Liver (tissue), 9 donors: Measurements from ENCODE around the gene UNC80. TPM values are rescaled to one million over a fixed set of nuclear protein-coding genes. Genes with fewer than 3 reads are reported as not detected.

ENCODE experiments used
- DNase-seq: peaks from one replicate; pipeline ENCODE4 v3.0.0-alpha.2; 2017; ENCODE audit warnings: low spot score
- H3K27ac ChIP-seq, 2 donors: one replicate each; pipeline ENCODE4 v1.7.0; 2013; ENCODE audit warnings: inconsistent platforms in 2 of 2, low read length in 2 of 2, control low read depth in 1 of 2, low read depth in 1 of 2, mild to moderate bottlenecking in 1 of 2
- H3K27me3 ChIP-seq, 4 donors: one replicate each; pipeline versions ENCODE4 v1.6.1 to v1.7.0; 2013; ENCODE audit warnings: low read length in 3 of 4, inconsistent platforms in 1 of 4, mild to moderate bottlenecking in 1 of 4, moderate library complexity in 1 of 4; ENCODE audit not compliant: control insufficient read depth in 4 of 4, insufficient read depth in 4 of 4
- H3K36me3 ChIP-seq, 4 donors: one replicate each; pipeline versions ENCODE4 v1.6.1 to v1.7.0; 2013; ENCODE audit warnings: low read length in 3 of 4, mild to moderate bottlenecking in 3 of 4, low read depth in 1 of 4, moderate library complexity in 1 of 4; ENCODE audit not compliant: control insufficient read depth in 4 of 4, insufficient read depth in 3 of 4
- H3K4me1 ChIP-seq, 4 donors: one replicate each; pipeline versions ENCODE4 v1.6.1 to v1.7.0; 2013; ENCODE audit warnings: low read length in 3 of 4, mild to moderate bottlenecking in 3 of 4, moderate library complexity in 1 of 4; ENCODE audit not compliant: control insufficient read depth in 4 of 4, insufficient read depth in 4 of 4
- H3K4me3 ChIP-seq, 3 donors: one replicate each; pipeline versions ENCODE4 v1.6.1 to v1.7.0; 2013; ENCODE audit warnings: low read length in 3 of 3, control low read depth in 1 of 3, low read depth in 1 of 3, mild to moderate bottlenecking in 1 of 3
- H3K9ac ChIP-seq, 2 donors: one replicate each; pipeline ENCODE4 v1.7.0; 2013; ENCODE audit warnings: low read length in 2 of 2, mild to moderate bottlenecking in 2 of 2, moderate library complexity in 2 of 2, control low read depth in 1 of 2, low read depth in 1 of 2
- H3K9me3 ChIP-seq, 4 donors: one replicate each; pipeline versions ENCODE4 v1.6.1 to v1.7.0; 2013; ENCODE audit warnings: low read length in 3 of 4; ENCODE audit not compliant: control insufficient read depth in 4 of 4
- ATF3 ChIP-seq: IDR thresholded peaks from 2 replicates; pipeline ENCODE4 v1.6.1; 2016; ENCODE audit warnings: antibody characterized with exemption
- EGR1 ChIP-seq, 2 donors: IDR thresholded peaks; 2 replicates each; pipeline ENCODE4 v1.6.1; 2016 to 2018; ENCODE audit warnings: antibody characterized with exemption in 2 of 2, low read depth in 2 of 2
- FOXA1 ChIP-seq: IDR thresholded peaks from 2 replicates; pipeline ENCODE4 v1.6.1; 2016; ENCODE audit warnings: antibody characterized with exemption
- FOXA2 ChIP-seq: IDR thresholded peaks from 2 replicates; pipeline ENCODE4 v1.6.1; 2016; ENCODE audit warnings: antibody characterized with exemption
- GABPA ChIP-seq, 2 donors: IDR thresholded peaks in 1 of 2; conservative IDR thresholded peaks in 1 of 2; 2 replicates each; pipeline ENCODE4 v1.6.1; 2016; ENCODE audit warnings: antibody characterized with exemption in 2 of 2, mild to moderate bottlenecking in 1 of 2, moderate library complexity in 1 of 2
- HNF4A ChIP-seq, 2 donors: conservative IDR thresholded peaks; 2 replicates each; pipeline ENCODE4 v1.6.1; 2016; ENCODE audit warnings: antibody characterized with exemption in 2 of 2, mild to moderate bottlenecking in 2 of 2
- HNF4G ChIP-seq: IDR thresholded peaks from 2 replicates; pipeline ENCODE4 v1.6.1; 2016; ENCODE audit warnings: antibody characterized with exemption
- JUND ChIP-seq, 2 donors: IDR thresholded peaks; 2 replicates each; pipeline ENCODE4 v1.6.1; 2016; ENCODE audit warnings: antibody characterized with exemption in 2 of 2
- MAX ChIP-seq: IDR thresholded peaks from 2 replicates; pipeline ENCODE4 v1.6.1; 2016; ENCODE audit warnings: antibody characterized with exemption
- NR2F2 ChIP-seq: IDR thresholded peaks from 2 replicates; pipeline ENCODE4 v1.6.1; 2016; ENCODE audit warnings: antibody characterized with exemption
- RAD21 ChIP-seq, 2 donors: IDR thresholded peaks; 2 replicates each; pipeline ENCODE4 v1.6.1; 2016; ENCODE audit warnings: antibody characterized with exemption in 2 of 2, mild to moderate bottlenecking in 2 of 2
- RXRA ChIP-seq, 2 donors: IDR thresholded peaks; 2 replicates each; pipeline ENCODE4 v1.6.1; 2017 to 2018; ENCODE audit warnings: antibody characterized with exemption in 2 of 2, mild to moderate bottlenecking in 1 of 2
- SP1 ChIP-seq: IDR thresholded peaks from 2 replicates; pipeline ENCODE4 v1.6.1; 2018; ENCODE audit warnings: antibody characterized with exemption, mild to moderate bottlenecking
- TAF1 ChIP-seq: conservative IDR thresholded peaks from 2 replicates; pipeline ENCODE4 v1.6.1; 2016; ENCODE audit warnings: antibody characterized with exemption, mild to moderate bottlenecking
- YY1 ChIP-seq: IDR thresholded peaks from 2 replicates; pipeline ENCODE4 v1.6.1; 2016; ENCODE audit warnings: antibody characterized with exemption, mild to moderate bottlenecking
- WGBS: extraction: QIAGEN DNeasy Blood & Tissue Kit; methylation state at CpG from one replicate; pipeline ENCODE4 v1.1.7; 2013; 5-methylcytosine and 5-hydroxymethylcytosine counted together
- polyA plus RNA-seq, 2 donors: library from polyadenylated mRNA; stranded (reverse) in 1 of 2; unstranded in 1 of 2; fragments of 200-250 nt in 1 of 2; fragments of >200 nt in 1 of 2; fragmentation: Nextera tagmentation in 1 of 2; extraction: Ambion mirVana in 1 of 2; gene quantifications; one replicate each; pipeline versions ENCODE4 v1.2.1 to v1.2.3, GENCODE V29; 2013 to 2015
- total RNA-seq, 2 donors: library from RNA; depleted of rRNA; stranded (reverse); fragments of >200 nt; gene quantifications; one replicate each; pipeline ENCODE4 v1.2.3, GENCODE V29; 2014
- TF ChIP-seq, protein P1 (sequence below): fragments of 150-350 bp; IDR thresholded peaks from 2 replicates; pipeline ENCODE4 v1.5.1; 2017; ENCODE audit warnings: improper control_type of control experiment, low read depth, low read length; ENCODE audit not compliant: missing input control
- TF ChIP-seq, protein P2 (sequence below): IDR thresholded peaks from 2 replicates; pipeline ENCODE4 v1.6.1; 2016; ENCODE audit warnings: antibody characterized with exemption, mild to moderate bottlenecking
- donor health status: healthy.
- donor health status: healthy.
- donor health status: healthy.
- donor health status: healthy.
- donor health status: healthy.

The UNC80 gene
- total and polyA plus RNA-seq, 4 donors, result under 0.01 to 0.05 (median 0.02) TPM; not detected in 1

- TF ChIP-seq JUND (IDR thresholded peaks at IDR 0.05), result no peak
- TF ChIP-seq SP1, result no peak
Measured at GRCh38 chr2:209821806-209822205, 50.2 kb downstream of the UNC80 start (continued).

DNA sequence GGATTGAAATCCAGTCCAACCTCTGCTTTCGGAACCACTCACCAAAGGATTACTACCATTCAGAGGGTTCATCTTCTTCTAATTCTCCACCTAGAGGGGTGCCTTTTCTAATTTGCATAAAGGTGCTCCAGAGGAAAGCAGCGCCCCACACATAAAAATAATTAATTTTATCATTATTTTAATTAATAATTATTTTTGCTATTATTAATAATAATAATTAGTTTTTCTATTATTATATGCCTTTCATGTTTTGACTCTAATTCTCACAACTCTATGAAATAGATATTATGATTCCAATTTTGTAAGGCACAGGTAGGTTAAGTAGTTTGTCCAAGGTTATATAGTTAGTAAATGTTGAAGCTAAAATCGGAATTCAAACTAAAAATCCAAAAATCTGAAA, 51.9 kb downstream of the UNC80 start:
- no peak for TF ChIP-seq YY1
- TF ChIP-seq EGR1 (IDR thresholded peaks at IDR 0.05; ENCODE audit: low read depth in 2 of 2), result no peak
- TF ChIP-seq GABPA (IDR thresholded peaks at IDR 0.05 in 1 of 2, conservative IDR thresholded peaks at IDR 0.05 in 1 of 2), result no peak
- TF ChIP-seq, protein P1, sequence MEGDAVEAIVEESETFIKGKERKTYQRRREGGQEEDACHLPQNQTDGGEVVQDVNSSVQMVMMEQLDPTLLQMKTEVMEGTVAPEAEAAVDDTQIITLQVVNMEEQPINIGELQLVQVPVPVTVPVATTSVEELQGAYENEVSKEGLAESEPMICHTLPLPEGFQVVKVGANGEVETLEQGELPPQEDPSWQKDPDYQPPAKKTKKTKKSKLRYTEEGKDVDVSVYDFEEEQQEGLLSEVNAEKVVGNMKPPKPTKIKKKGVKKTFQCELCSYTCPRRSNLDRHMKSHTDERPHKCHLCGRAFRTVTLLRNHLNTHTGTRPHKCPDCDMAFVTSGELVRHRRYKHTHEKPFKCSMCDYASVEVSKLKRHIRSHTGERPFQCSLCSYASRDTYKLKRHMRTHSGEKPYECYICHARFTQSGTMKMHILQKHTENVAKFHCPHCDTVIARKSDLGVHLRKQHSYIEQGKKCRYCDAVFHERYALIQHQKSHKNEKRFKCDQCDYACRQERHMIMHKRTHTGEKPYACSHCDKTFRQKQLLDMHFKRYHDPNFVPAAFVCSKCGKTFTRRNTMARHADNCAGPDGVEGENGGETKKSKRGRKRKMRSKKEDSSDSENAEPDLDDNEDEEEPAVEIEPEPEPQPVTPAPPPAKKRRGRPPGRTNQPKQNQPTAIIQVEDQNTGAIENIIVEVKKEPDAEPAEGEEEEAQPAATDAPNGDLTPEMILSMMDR, result no peak
- no peak for TF ChIP-seq HNF4G
- no peak for TF ChIP-seq NR2F2
- no peak for TF ChIP-seq TAF1
- TF ChIP-seq HNF4A (conservative IDR thresholded peaks at IDR 0.05), result no peak
- TF ChIP-seq RXRA (IDR thresholded peaks at IDR 0.05), result no peak
- no peak overlapping the region for H3K9ac ChIP-seq
- no peak overlapping the region for H3K27ac ChIP-seq
- H3K27me3 ChIP-seq, result no peaks in the 10 kb centered on the region
- 79% methylated on average over 3 of the region's 3 CpGs for WGBS
- H3K4me3 ChIP-seq, result no peak overlapping the region
- no peaks in the 10 kb centered on the region for H3K9me3 ChIP-seq
- no peak for DNase-seq
- no peaks in the 10 kb centered on the region for H3K4me1 ChIP-seq
- H3K36me3 ChIP-seq, result no peaks in the 10 kb centered on the region

- Histone ChIP-seq H3K4me3 (no peak overlapping the region), H3K9ac (no peak overlapping the region), H3K4me1 (no peaks in the 10 kb centered on the region), H3K27ac (no peak overlapping the region), H3K36me3 (no peaks in the 10 kb centered on the region), H3K27me3 (no peaks in the 10 kb centered on the region), H3K9me3 (no peaks in the 10 kb centered on the region)
- no peak for DNase-seq
- 51% methylated on average over 1 of the region's 1 CpG for WGBS
- no peak for TF ChIP-seq HNF4G
- TF ChIP-seq RXRA (IDR thresholded peaks at IDR 0.05), result no peak
- no peak for TF ChIP-seq RAD21 (IDR thresholded peaks at IDR 0.05)
- TF ChIP-seq EGR1 (IDR thresholded peaks at IDR 0.05; ENCODE audit: low read depth in 2 of 2), result no peak
Measured at GRCh38 chr2:209824391-209824790, 52.8 kb downstream of the UNC80 start.

GRCh38 chr2:209830722-209831465, 59.3 kb downstream of the UNC80 start:
- no peak overlapping the region for H3K4me3 ChIP-seq
- 70% methylated on average over 4 of the region's 4 CpGs for WGBS
- DNase-seq, result no peak
- H3K4me1 ChIP-seq, result no peaks in the 10 kb centered on the region
- H3K27ac ChIP-seq, result no peak overlapping the region
- no peaks in the 10 kb centered on the region for H3K36me3 ChIP-seq
- no peaks in the 10 kb centered on the region for H3K27me3 ChIP-seq
- no peaks in the 10 kb centered on the region for H3K9me3 ChIP-seq
- H3K9ac ChIP-seq, result no peak overlapping the region
- no peak for TF ChIP-seq FOXA2
- no peak for TF ChIP-seq FOXA1
- TF ChIP-seq NR2F2, result no peak
- no peak for TF ChIP-seq GABPA (IDR thresholded peaks at IDR 0.05 in 1 of 2, conservative IDR thresholded peaks at IDR 0.05 in 1 of 2)
- no peak for TF ChIP-seq HNF4G
- TF ChIP-seq, protein P2, sequence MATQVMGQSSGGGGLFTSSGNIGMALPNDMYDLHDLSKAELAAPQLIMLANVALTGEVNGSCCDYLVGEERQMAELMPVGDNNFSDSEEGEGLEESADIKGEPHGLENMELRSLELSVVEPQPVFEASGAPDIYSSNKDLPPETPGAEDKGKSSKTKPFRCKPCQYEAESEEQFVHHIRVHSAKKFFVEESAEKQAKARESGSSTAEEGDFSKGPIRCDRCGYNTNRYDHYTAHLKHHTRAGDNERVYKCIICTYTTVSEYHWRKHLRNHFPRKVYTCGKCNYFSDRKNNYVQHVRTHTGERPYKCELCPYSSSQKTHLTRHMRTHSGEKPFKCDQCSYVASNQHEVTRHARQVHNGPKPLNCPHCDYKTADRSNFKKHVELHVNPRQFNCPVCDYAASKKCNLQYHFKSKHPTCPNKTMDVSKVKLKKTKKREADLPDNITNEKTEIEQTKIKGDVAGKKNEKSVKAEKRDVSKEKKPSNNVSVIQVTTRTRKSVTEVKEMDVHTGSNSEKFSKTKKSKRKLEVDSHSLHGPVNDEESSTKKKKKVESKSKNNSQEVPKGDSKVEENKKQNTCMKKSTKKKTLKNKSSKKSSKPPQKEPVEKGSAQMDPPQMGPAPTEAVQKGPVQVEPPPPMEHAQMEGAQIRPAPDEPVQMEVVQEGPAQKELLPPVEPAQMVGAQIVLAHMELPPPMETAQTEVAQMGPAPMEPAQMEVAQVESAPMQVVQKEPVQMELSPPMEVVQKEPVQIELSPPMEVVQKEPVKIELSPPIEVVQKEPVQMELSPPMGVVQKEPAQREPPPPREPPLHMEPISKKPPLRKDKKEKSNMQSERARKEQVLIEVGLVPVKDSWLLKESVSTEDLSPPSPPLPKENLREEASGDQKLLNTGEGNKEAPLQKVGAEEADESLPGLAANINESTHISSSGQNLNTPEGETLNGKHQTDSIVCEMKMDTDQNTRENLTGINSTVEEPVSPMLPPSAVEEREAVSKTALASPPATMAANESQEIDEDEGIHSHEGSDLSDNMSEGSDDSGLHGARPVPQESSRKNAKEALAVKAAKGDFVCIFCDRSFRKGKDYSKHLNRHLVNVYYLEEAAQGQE, result no peak
- TF ChIP-seq MAX, result no peak
- no peak for TF ChIP-seq JUND (IDR thresholded peaks at IDR 0.05)
- TF ChIP-seq SP1, result no peak
- no peak for TF ChIP-seq ATF3
- TF ChIP-seq, protein P1, result no peak
